Gastrocnemius medialis (tissue), 4 donors: ENCODE measurements around the gene RAB20.

Experiments
- CTCF ChIP-seq, 5 experiments: fragments of 450-650 bp in 3 of 5; fragments of 200-600 bp in 2 of 5; sonication (generic) in 2 of 5; IDR thresholded peaks in 4 of 5; conservative IDR thresholded peaks in 1 of 5; 1 replicate in 4 of 5; 2 replicates in 1 of 5; pipeline ENCODE4 v1.5.1; 2016 to 2019; ENCODE audit warnings: antibody characterized with exemption in 5 of 5, mild to moderate bottlenecking in 3 of 5, moderate library complexity in 3 of 5
- POLR2A ChIP-seq, 2 donors: fragments of 450-650 bp; IDR thresholded peaks; one replicate each; pipeline ENCODE4 v1.6.1; 2017; ENCODE audit warnings: antibody characterized with exemption in 2 of 2, mild to moderate bottlenecking in 2 of 2, moderate library complexity in 2 of 2

DNA sequence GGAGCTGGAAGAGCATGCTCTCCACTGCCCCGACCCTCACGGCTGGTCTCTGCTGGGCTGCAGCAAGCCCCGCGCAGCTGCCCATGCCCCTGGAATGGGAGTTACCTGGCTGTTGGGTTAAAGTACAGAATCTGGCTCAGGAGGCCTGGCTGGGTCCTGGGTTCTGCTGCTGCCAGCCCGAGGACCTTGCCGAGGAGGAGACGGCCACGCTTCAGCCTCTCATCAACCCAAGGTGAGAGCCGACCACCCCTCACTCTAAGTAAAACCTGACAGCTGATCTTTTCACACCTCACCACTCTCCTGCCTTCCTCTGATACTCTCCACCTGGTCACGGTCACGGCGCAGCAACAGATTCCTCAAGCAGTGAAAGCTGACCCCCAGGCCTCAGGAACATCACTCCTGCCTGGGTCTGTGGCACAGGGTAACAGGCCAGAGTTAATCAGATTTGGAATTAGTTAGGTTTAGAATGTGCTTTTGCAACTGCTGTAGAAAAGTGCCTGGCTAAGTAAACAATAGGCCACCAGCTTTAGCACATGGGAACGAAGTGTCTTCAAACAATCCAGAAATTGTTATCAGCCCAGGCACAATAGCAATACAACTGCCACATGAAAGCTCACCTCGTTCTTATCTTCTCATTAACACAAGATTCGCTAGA lies 20.5 kb downstream of the RAB20 start:
- TF ChIP-seq POLR2A (IDR thresholded peaks at IDR 0.05) (no peak), CTCF (IDR thresholded peaks at IDR 0.05 in 4 of 5, conservative IDR thresholded peaks at IDR 0.05 in 1 of 5) (no peak)
